HEK293T (cell line): ENCODE results near the gene TMEM233.

Experiments used
- CTCF ChIA-PET: fragments of 350-600 bp; formaldehyde crosslinking; extraction: SDS; loops from one replicate; lab custom pipeline; 2021; ENCODE audit warnings: antibody characterized with exemption, inconsistent platforms; lab: Yijun Ruan, JAX
- POLR2A ChIA-PET: fragments of 350-600 bp; formaldehyde crosslinking; extraction: SDS; loops from one replicate; lab custom pipeline; 2020; ENCODE audit warnings: antibody characterized with exemption, inconsistent platforms; lab: Yijun Ruan, JAX
- DNase-seq: peaks from one replicate; pipeline ENCODE4 v3.0.0; 2012; ENCODE audit warnings: mixed read lengths; ENCODE audit errors: extremely low spot score
- ARNT ChIP-seq: fragments of 450-650 bp; IDR thresholded peaks from 2 replicates; pipeline ENCODE4 v1.6.1; 2017; ENCODE audit warnings: mild to moderate bottlenecking
- BHLHE40 ChIP-seq: fragments of 450-650 bp; IDR thresholded peaks from 2 replicates; pipeline ENCODE4 v1.6.1; 2016; ENCODE audit warnings: mild to moderate bottlenecking, moderate library complexity, borderline replicate concordance
- CTBP1 ChIP-seq: fragments of 450-650 bp; IDR thresholded peaks from 2 replicates; pipeline ENCODE4 v1.6.1; 2016; ENCODE audit warnings: borderline replicate concordance
- ELF4 ChIP-seq: fragments of 450-650 bp; IDR thresholded peaks from 2 replicates; pipeline ENCODE4 v1.6.1; 2017; ENCODE audit warnings: antibody characterized with exemption
- FOXA1 ChIP-seq: fragments of 450-650 bp; IDR thresholded peaks from 2 replicates; pipeline ENCODE4 v1.6.1; 2016; ENCODE audit warnings: mild to moderate bottlenecking
- FOXK2 ChIP-seq: fragments of 450-650 bp; IDR thresholded peaks from 2 replicates; pipeline ENCODE4 v1.6.1; 2016; ENCODE audit warnings: mild to moderate bottlenecking
- FOXM1 ChIP-seq: fragments of 450-650 bp; IDR thresholded peaks from 2 replicates; pipeline ENCODE4 v1.6.1; 2017; ENCODE audit warnings: mild to moderate bottlenecking, borderline replicate concordance
- HDGF ChIP-seq: fragments of 450-650 bp; IDR thresholded peaks from 2 replicates; pipeline ENCODE4 v1.6.1; 2017; ENCODE audit warnings: antibody characterized with exemption, borderline replicate concordance
- L3MBTL2 ChIP-seq: fragments of 450-650 bp; conservative IDR thresholded peaks from 2 replicates; pipeline ENCODE4 v1.6.1; 2016; ENCODE audit warnings: mild to moderate bottlenecking
- LEF1 ChIP-seq: fragments of 450-650 bp; IDR thresholded peaks from 2 replicates; pipeline ENCODE4 v1.6.1; 2017; ENCODE audit warnings: mild to moderate bottlenecking, borderline replicate concordance
- NFRKB ChIP-seq: fragments of 450-650 bp; IDR thresholded peaks from 2 replicates; pipeline ENCODE4 v1.6.1; 2016; ENCODE audit warnings: mild to moderate bottlenecking, moderate library complexity
- SP1 ChIP-seq: fragments of 450-650 bp; IDR thresholded peaks from 2 replicates; pipeline ENCODE4 v1.6.1; 2017
- SUZ12 ChIP-seq: fragments of 450-650 bp; IDR thresholded peaks from 2 replicates; pipeline ENCODE4 v1.6.1; 2016; ENCODE audit warnings: mild to moderate bottlenecking
- TARDBP ChIP-seq: fragments of 450-650 bp; IDR thresholded peaks from 2 replicates; pipeline ENCODE4 v1.6.1; 2016
- ZNF384 ChIP-seq: fragments of 450-650 bp; IDR thresholded peaks from 2 replicates; pipeline ENCODE4 v1.6.1; 2016
- TF ChIP-seq, protein P1 (sequence below): fragments of 450-650 bp; IDR thresholded peaks from 2 replicates; pipeline ENCODE4 v1.6.1; 2016

The TMEM233 gene

DNA sequence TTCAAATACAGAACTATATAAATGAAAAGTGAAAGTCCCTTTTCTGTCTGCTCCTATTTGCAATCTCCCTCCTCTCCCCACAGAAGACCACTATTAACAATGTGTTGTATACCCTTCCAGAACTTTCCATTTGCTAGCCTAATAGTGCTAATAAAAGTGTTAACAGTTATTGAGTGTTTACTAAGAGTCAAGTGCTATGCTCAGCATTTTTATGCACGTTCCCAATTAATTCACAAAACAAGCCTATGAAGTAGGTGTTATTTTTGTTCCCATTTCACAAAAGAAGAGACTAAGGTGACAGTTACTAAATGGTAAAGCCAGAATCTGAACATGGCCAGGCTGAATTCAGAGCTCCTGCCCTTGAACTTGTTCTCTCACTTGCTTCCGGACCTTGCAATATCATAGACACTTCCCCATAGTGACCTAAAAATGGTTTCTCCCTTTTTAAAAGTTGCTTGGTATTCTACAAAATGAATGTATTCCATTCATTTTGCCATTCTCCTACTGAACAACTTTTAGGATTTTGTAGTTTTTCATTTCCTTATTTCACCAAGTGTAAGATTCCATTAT is 72.7 kb downstream of the TMEM233 start:
- no peak for DNase-seq
- no peak for TF ChIP-seq ZNF384
- no peak for TF ChIP-seq L3MBTL2
- TF ChIP-seq CTBP1, result no peak
- TF ChIP-seq, protein P1, sequence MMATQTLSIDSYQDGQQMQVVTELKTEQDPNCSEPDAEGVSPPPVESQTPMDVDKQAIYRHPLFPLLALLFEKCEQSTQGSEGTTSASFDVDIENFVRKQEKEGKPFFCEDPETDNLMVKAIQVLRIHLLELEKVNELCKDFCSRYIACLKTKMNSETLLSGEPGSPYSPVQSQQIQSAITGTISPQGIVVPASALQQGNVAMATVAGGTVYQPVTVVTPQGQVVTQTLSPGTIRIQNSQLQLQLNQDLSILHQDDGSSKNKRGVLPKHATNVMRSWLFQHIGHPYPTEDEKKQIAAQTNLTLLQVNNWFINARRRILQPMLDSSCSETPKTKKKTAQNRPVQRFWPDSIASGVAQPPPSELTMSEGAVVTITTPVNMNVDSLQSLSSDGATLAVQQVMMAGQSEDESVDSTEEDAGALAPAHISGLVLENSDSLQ, result no peak
- TF ChIP-seq FOXM1, result no peak
- TF ChIP-seq ARNT, result no peak
- TF ChIP-seq FOXK2, result no peak
- no peak for TF ChIP-seq TARDBP
- no peak for TF ChIP-seq HDGF
- TF ChIP-seq LEF1, result no peak
- no peak for TF ChIP-seq FOXA1
- TF ChIP-seq ELF4, result no peak
- no peak for TF ChIP-seq SP1
- TF ChIP-seq BHLHE40, result no peak
- no peak for TF ChIP-seq SUZ12
- ChIA-PET POLR2A (no interaction called here), CTCF (no interaction called here)

DNA sequence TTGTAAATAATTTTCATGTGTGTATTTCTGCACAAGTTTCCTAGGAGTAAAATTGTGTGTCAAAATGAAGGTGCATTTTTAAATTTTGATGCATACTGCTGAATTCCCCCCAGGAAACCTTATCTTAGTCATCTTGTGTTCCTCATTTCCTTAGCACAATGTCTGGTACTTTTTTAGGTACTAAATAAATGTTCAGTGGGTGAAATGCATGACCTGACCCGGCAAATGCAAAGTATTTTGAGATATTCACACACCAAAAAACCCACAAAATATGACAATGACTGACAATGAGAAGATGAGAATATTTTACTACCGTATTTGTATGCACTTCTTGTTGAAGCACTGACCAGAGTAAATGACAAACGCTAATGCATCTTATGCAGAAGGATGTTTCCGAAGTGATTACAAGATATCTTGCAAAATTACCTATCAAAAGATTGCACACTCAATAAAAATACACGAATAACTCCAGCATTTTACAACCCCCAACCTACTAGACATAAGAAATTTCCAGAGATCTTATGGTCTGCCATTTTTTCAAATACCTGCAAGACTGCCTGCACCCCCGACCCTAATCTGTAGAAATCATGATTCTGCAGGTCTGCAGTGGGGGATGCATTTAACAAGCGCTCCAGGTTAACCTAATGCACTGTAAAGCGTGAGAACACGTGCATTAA is 73.5 kb downstream of the TMEM233 start:
- DNase-seq, result no peak
- CTCF ChIA-PET, result no interaction called here
- no peak for TF ChIP-seq ELF4
- TF ChIP-seq NFRKB, result no peak
- no peak for TF ChIP-seq HDGF
- TF ChIP-seq ARNT, result no peak
- no peak for TF ChIP-seq SUZ12
- POLR2A ChIA-PET, result interaction anchor here (0.6 kb wide), 1 partner anchor 13 kb away, joined by 3 read pairs; no protein-coding TSS in a partner anchor

DNA sequence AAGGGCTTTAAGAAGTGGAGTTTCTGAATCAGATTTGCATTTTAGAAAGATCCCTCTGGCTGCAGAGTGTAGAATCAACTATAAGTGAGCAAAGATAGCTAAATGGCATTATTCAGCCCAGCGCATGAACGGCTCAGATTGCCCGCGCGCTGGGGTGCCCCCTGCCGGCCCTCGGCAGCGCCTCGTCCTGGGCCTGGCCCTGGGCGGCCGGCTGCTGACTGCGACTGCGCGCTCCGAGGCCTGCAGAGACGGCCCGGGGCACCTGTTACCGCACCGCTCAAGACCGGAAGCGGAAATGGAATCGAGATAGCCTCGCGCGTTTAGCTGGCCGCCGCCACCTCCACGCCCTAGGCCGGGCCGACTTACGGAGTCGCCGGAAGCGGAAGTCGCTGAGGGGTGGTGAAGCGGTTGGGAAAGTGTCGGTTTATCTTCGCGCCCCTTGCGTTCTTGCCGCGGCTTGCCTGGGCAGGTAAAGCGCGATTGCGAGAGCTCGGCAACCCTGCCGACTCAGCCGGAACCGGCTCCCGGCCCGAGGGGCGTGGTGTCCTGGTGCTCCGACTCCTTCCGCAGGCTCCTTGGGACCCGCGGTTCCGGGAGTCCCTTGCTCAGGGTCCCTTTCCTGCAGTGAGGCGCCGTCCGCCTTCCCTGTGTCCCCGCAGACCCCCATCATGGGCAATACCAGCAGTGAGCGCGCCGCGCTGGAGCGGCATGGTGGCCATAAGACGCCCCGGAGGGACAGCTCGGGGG is 74.2 kb downstream of the TMEM233 start, which contains the start of gene PRKAB1:
Gene PRKAB1 (plus strand): TSS at position 557 of the 747 bp plus-strand sequence. CDS start 112 bp downstream, at position 669.
- POLR2A ChIA-PET, result interaction anchor here (0.6 to 0.9 kb wide), 2 partner anchors 10 to 12 kb away, joined by 3 read pairs; no protein-coding TSS in a partner anchor
- peak; percentile 99 for DNase-seq
- CTCF ChIA-PET, result interaction anchor here (0.7 kb wide), 2 partner anchors 9 to 134 kb away, joined by 3 read pairs; no protein-coding TSS in a partner anchor
- TF ChIP-seq ZNF384 (no peak), BHLHE40 (no peak), ARNT (no peak), FOXA1 (no peak), TARDBP (no peak), LEF1 (no peak), HDGF (no peak), SUZ12 (no peak), L3MBTL2 (peak; percentile 63), ELF4 (peak; percentile 72), NFRKB (no peak), FOXK2 (no peak), SP1 (no peak), FOXM1 (no peak), CTBP1 (no peak)
- TF ChIP-seq, protein P1, result no peak

DNA sequence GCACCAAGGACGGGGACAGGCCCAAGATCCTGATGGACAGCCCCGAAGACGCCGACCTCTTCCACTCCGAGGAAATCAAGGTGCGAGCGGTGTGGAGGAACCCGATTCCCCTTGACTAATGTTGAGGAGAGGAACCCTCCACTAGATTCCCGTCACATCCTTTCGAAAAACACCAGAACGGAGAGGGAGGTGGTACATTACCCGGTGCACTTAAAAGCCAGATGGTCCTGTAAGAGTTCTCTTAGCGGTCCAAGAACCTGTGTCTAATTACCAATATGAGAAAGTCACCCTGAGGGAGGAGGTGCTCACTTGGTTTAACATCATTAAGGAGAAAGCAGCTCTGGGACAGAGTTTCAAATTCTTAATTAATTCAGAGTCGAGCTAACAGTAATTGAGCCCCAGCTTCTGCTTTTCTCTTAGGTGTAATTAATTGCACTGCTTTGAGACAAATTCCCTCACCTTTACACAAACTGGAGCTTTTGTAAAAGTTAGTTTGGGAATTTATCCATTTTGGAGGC is 74.8 kb downstream of the TMEM233 start:
- ChIA-PET CTCF (interaction anchor here (0.6 to 0.7 kb wide), 3 partner anchors 8 to 255 kb away, joined by 3 read pairs; no protein-coding TSS in a partner anchor), POLR2A (interaction anchor here (0.9 kb wide), 1 partner anchor 9 kb away, joined by 3 read pairs; no protein-coding TSS in a partner anchor)
- TF ChIP-seq CTBP1 (no peak), LEF1 (no peak), ELF4 (no peak), TARDBP (no peak), FOXK2 (no peak), NFRKB (no peak), ARNT (no peak), L3MBTL2 (no peak), SUZ12 (no peak), FOXA1 (no peak), BHLHE40 (no peak), SP1 (no peak), FOXM1 (no peak), HDGF (no peak), ZNF384 (no peak)
- no peak for DNase-seq

DNA sequence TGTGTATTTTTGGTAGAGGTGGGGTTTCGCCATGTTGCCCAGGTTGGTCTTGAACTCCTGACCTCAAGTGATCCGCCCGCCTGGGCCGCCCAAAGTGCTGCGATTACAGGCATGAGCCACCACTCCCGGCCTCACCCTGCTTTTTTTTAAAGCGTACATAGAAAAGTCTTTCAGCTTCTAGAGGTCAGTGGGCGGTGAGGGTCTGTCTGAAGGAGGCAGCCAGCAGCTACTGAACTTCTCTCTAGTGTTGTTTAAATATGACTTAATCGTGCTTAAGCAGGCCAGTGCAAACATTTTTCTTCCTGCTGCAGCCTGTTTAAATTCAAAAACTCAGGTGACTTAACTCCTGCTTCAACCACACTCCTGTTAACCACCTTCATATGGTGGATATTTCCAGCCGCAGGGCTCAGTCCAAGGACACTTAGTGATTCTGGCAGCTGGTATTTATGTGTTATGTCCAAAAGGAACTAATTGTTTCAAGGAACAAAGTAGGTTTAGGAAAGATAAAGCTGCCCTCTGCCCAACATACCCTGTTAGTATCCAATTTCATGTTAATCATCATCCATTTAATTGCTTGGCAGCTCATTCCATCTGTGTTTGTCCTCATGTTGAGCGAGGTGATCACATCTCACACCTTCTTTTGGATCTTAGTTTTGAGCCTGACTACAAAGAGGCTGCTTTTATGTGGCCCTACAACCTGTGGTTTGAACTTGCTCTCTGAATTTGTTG is 76.3 kb downstream of the TMEM233 start:
- ChIA-PET CTCF (no interaction called here), POLR2A (no interaction called here)
- DNase-seq, result no peak
- TF ChIP-seq L3MBTL2 (no peak), CTBP1 (no peak), HDGF (no peak), BHLHE40 (no peak), ZNF384 (no peak), ELF4 (no peak), NFRKB (no peak), FOXA1 (no peak), SUZ12 (no peak), TARDBP (no peak), FOXK2 (no peak), FOXM1 (no peak), SP1 (no peak), LEF1 (no peak), ARNT (no peak)
- TF ChIP-seq, protein P1, result no peak
